Measurements from ENCODE around the gene TMCC1. TPM values are rescaled to one million over a fixed set of nuclear protein-coding genes. Genes with fewer than 3 reads are reported as not detected.

The TMCC1 gene
- total RNA-seq, 2 experiments from 2014 or later = 33.3 to 33.8 TPM

DNA sequence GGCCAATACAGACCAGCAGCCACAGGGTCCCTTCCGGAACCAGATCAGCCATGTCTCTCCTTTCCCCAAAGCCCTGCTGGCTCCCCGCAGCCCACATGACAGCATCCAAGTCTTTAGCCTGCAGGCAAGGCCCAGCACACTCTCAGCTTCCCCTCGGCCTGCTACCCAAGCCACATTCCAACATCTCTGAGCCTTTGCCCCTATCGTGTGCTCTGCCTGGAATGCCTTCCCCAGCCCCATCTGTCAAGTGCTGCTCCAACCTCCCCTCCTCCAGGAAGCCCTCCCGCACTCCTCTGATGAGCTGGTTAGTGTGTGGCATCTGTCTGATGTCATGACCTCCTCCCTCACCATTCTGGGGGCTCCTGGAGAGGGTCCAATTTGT, 295.5 kb downstream of the TMCC1 start:
- no peak overlapping the region for H3K4me3 ChIP-seq (ENCODE audit: low read length)
- intact Hi-C loops (cut with DNase I, micrococcal nuclease) = no loop called here
- TF ChIP-seq, protein P1, sequence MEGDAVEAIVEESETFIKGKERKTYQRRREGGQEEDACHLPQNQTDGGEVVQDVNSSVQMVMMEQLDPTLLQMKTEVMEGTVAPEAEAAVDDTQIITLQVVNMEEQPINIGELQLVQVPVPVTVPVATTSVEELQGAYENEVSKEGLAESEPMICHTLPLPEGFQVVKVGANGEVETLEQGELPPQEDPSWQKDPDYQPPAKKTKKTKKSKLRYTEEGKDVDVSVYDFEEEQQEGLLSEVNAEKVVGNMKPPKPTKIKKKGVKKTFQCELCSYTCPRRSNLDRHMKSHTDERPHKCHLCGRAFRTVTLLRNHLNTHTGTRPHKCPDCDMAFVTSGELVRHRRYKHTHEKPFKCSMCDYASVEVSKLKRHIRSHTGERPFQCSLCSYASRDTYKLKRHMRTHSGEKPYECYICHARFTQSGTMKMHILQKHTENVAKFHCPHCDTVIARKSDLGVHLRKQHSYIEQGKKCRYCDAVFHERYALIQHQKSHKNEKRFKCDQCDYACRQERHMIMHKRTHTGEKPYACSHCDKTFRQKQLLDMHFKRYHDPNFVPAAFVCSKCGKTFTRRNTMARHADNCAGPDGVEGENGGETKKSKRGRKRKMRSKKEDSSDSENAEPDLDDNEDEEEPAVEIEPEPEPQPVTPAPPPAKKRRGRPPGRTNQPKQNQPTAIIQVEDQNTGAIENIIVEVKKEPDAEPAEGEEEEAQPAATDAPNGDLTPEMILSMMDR (IDR thresholded peaks at IDR 0.05) = no peak
- Mint-ChIP-seq H3K9me3 (no peaks in the 10 kb centered on the region), H3K4me3 (no peak overlapping the region), H3K27me3 (no peaks in the 10 kb centered on the region), H3K4me1 (ENCODE audit: low read depth) (peaks cover 27% of the 10 kb centered on the region), H3K36me3 (ENCODE audit: low read depth) (no peaks in the 10 kb centered on the region), H3K27ac (no peak overlapping the region)
- ChIA-PET POLR2A (interaction anchor here (1.8 kb wide), 1 partner anchor 21 kb away, joined by 9 read pairs; no protein-coding TSS in a partner anchor), CTCF (no interaction called here)
- H3K9me3 ChIP-seq (ENCODE audit: control insufficient read depth in 1 of 2, insufficient read depth in 1 of 2, low read length in 2 of 2) = no peaks in the 10 kb centered on the region
- no peaks in the 10 kb centered on the region for H3K36me3 ChIP-seq (ENCODE audit: insufficient read depth, low read length)
- ATAC-seq (ENCODE audit: poor library complexity) (no peak), DNase-seq (no peak)
- H3K27ac ChIP-seq (ENCODE audit: low read depth in 1 of 2, low read length in 2 of 2) = no peak overlapping the region
- H3K27me3 ChIP-seq (ENCODE audit: control insufficient read depth in 1 of 2, insufficient read depth in 2 of 2, low read length in 2 of 2) = no peaks in the 10 kb centered on the region
- peaks cover 47% of the 10 kb centered on the region for H3K4me1 ChIP-seq (ENCODE audit: insufficient read depth, low read length)

Other genes with a start within 250 kb of the TMCC1 start
- gene TRH, start 81.0 kb upstream of the TMCC1 start, total RNA-seq = not detected
- under 1 TPM in 1 of 2 experiments, not detected in 1; 0.80 TPM for gene ALG1L2, start 188.1 kb upstream of the TMCC1 start, total RNA-seq